Endothelial cell of umbilical vein (primary cell): ENCODE data around the gene FOXP1. TPM values are rescaled to one million over a fixed set of nuclear protein-coding genes. Genes with fewer than 3 reads are reported as not detected.

Source experiments
- BruUV-seq: library from RNA; stranded (reverse); fragments of 400-500 nt; replicated peaks from 2 replicates; lab custom pipeline; 2021; lab: Mats Ljungman, UMichigan
- CTCF ChIA-PET: fragments of 300-600, 350-600 bp; sonication (Branson Sonifier 250); formaldehyde crosslinking; loops from one replicate; lab custom pipeline; 2021; ENCODE audit warnings: antibody characterized with exemption, inconsistent platforms; lab: Charles Lee
- POLR2A ChIA-PET: fragments of 300-600, 350-600 bp; sonication (Branson Sonifier 250); formaldehyde crosslinking; loops from one replicate; lab custom pipeline; 2021; ENCODE audit warnings: antibody characterized with exemption, inconsistent platforms; lab: Charles Lee
- DNase-seq: peaks from one replicate; pipeline ENCODE4 v3.0.0-alpha.2; 2011; ENCODE audit warnings: low read depth, low spot score
- FAIRE-seq: peaks from 2 replicates; lab custom pipeline; 2011; peaks lifted over from hg19 to GRCh38; lab: Jason Lieb, UNC
- H2AFZ ChIP-seq: 2 replicates; pipeline ENCODE4 v1.6.0; 2012; ENCODE audit warnings: low read depth, low read length, control low read depth, inconsistent platforms
- H3K27ac ChIP-seq: 2 replicates; pipeline ENCODE4 v1.5.1; 2011; ENCODE audit warnings: low read depth, mild to moderate bottlenecking, control low read depth, low read length, moderate library complexity; ENCODE audit not compliant: insufficient read depth
- H3K27me3 ChIP-seq, 2 experiments: 2 replicates each; pipeline versions ENCODE4 v1.6.0 to v1.6.1; 2011; ENCODE audit warnings: low read length in 2 of 2, mixed read lengths in 1 of 2; ENCODE audit not compliant: control insufficient read depth in 2 of 2, insufficient read depth in 2 of 2
- H3K36me3 ChIP-seq, 2 experiments: 2 replicates in 1 of 2; 3 replicates in 1 of 2; pipeline ENCODE4 v1.5.1; 2011; ENCODE audit warnings: low read length in 2 of 2, mild to moderate bottlenecking in 1 of 2, moderate library complexity in 1 of 2; ENCODE audit not compliant: control insufficient read depth in 2 of 2, insufficient read depth in 2 of 2; ENCODE audit errors: extremely low read depth in 1 of 2
- H3K4me1 ChIP-seq: 3 replicates; pipeline ENCODE4 v1.5.1; 2011; ENCODE audit warnings: mild to moderate bottlenecking, low read length; ENCODE audit not compliant: control insufficient read depth, insufficient read depth; ENCODE audit errors: extremely low read depth
- H3K4me2 ChIP-seq: 2 replicates; pipeline ENCODE4 v1.6.1; 2011; ENCODE audit warnings: low read length, control low read depth, mixed read lengths; ENCODE audit not compliant: insufficient read depth
- H3K4me3 ChIP-seq, 3 experiments: fragments of 200-600 bp in 1 of 3; sonication (generic), shearing (Covaris generic) in 1 of 3; replicated peaks in 1 of 3; 2 replicates each; pipeline ENCODE4 v1.5.1; 2011 to 2016; ENCODE audit warnings: control low read depth in 3 of 3, low read length in 3 of 3, mild to moderate bottlenecking in 2 of 3, inconsistent platforms in 1 of 3, low read depth in 1 of 3, moderate library complexity in 1 of 3; ENCODE audit not compliant: insufficient read depth in 1 of 3
- H3K79me2 ChIP-seq: 2 replicates; pipeline ENCODE4 v1.6.0; 2012; ENCODE audit warnings: low read length, inconsistent platforms; ENCODE audit not compliant: control insufficient read depth, insufficient read depth
- H3K9ac ChIP-seq: replicated peaks from 2 replicates; pipeline ENCODE3; 2011; ENCODE audit warnings: low read length, control low read depth; ENCODE audit not compliant: insufficient read depth; ENCODE audit errors: extremely low read depth
- H3K9me1 ChIP-seq: replicated peaks from 3 replicates; pipeline ENCODE4 v1.6.0; 2011; ENCODE audit warnings: mild to moderate bottlenecking, low read length; ENCODE audit not compliant: control insufficient read depth, insufficient read depth; ENCODE audit errors: extremely low read depth
- H3K9me3 ChIP-seq: replicated peaks from 2 replicates; pipeline ENCODE4 v1.5.1; 2012; ENCODE audit warnings: low read length, inconsistent platforms; ENCODE audit not compliant: control insufficient read depth, insufficient read depth
- H4K20me1 ChIP-seq: replicated peaks from 2 replicates; pipeline ENCODE3; 2011; ENCODE audit warnings: mild to moderate bottlenecking, low read length; ENCODE audit not compliant: control insufficient read depth, insufficient read depth; ENCODE audit errors: extremely low read depth
- CTCF ChIP-seq, 2 donors: IDR thresholded peaks; 1 replicate in 1 of 2; 2 replicates in 1 of 2; pipeline ENCODE4 v1.5.1; 2011; ENCODE audit warnings: low read length in 2 of 2, mild to moderate bottlenecking in 2 of 2, moderate library complexity in 2 of 2, control low read depth in 1 of 2, inconsistent platforms in 1 of 2, low read depth in 1 of 2; ENCODE audit not compliant: insufficient read depth in 1 of 2; ENCODE audit errors: extremely low read depth in 1 of 2
- EZH2 ChIP-seq: IDR thresholded peaks from 2 replicates; pipeline ENCODE4 v1.6.1; 2012; ENCODE audit warnings: borderline replicate concordance, low read depth, mild to moderate bottlenecking, moderate library complexity, low read length, inconsistent platforms; ENCODE audit not compliant: severe bottlenecking
- FOS ChIP-seq: IDR thresholded peaks from 2 replicates; pipeline ENCODE4 v1.6.1; 2011; ENCODE audit warnings: mild to moderate bottlenecking, low read length, moderate library complexity, borderline replicate concordance; ENCODE audit not compliant: insufficient read depth
- GATA2 ChIP-seq: IDR thresholded peaks from 2 replicates; pipeline ENCODE4 v1.7.0; 2011; ENCODE audit warnings: low read depth, mild to moderate bottlenecking, moderate library complexity, mixed read lengths, low read length; ENCODE audit not compliant: insufficient read length, insufficient read depth
- MAX ChIP-seq: IDR thresholded peaks from 2 replicates; pipeline ENCODE4 v1.6.1; 2011; ENCODE audit not compliant: insufficient read depth, insufficient read length
- MYC ChIP-seq: IDR thresholded peaks from one replicate; pipeline ENCODE4 v1.6.1; 2011; ENCODE audit warnings: mild to moderate bottlenecking, low read depth, low read length
- POLR2AphosphoS5 ChIP-seq: IDR thresholded peaks from 2 replicates; pipeline ENCODE4 v1.6.1; 2012; ENCODE audit warnings: low read depth, mild to moderate bottlenecking, control low read depth, low read length, moderate library complexity; ENCODE audit not compliant: insufficient read depth
- dilution Hi-C: fragments of 300-500 bp; cut with MboI; formaldehyde crosslinking; loops from one replicate; pipeline ENCODE4 v1.15.0; 2019; ENCODE audit warnings: low sequenced_read_pairs; ENCODE audit not compliant: extremely low pct_ligation_motif_present
- intact Hi-C: fragments of 100-400 bp; cut with micrococcal nuclease; formaldehyde crosslinking; loops from one replicate; pipeline ENCODE4 v1.10.0; 2022
- polyA plus RNA-seq, 4 experiments: library from polyadenylated mRNA; depleted of rRNA in 3 of 4; stranded (reverse) in 3 of 4; unstranded in 1 of 4; fragments of >200 nt; gene quantifications; 2 replicates each; pipeline versions ENCODE4 v1.2.1 to v1.2.3, GENCODE V29; 2011 to 2012; ENCODE audit warnings: missing spikeins in 1 of 4
- total RNA-seq: library from RNA; stranded (reverse); gene quantifications from 2 replicates; pipeline ENCODE4 v1.2.3, GENCODE V29; 2021

The FOXP1 gene
- total and polyA plus RNA-seq, 2 donors (not counting 3 experiments of a cell fraction or from before 2014, with no cell fraction given), result 41.0 to 107 TPM

GRCh38 chr3:71028184-71028583 is 555.3 kb downstream of the FOXP1 start:
- no peak overlapping the region for H3K4me2 ChIP-seq
- POLR2A ChIA-PET, result no interaction called here
- FAIRE-seq, result no peak

GRCh38 chr3:71026634-71027578 is 556.6 kb downstream of the FOXP1 start:
- no peaks in the 10 kb centered on the region for H3K27me3 ChIP-seq
- H3K9me3 ChIP-seq, result no peaks in the 10 kb centered on the region
- H3K79me2 ChIP-seq, result peaks cover 74% of the 10 kb centered on the region
- no peaks in the 10 kb centered on the region for H4K20me1 ChIP-seq
- peaks cover 1% of the 10 kb centered on the region for H3K4me1 ChIP-seq
- no peak overlapping the region for H3K4me2 ChIP-seq
- H3K27ac ChIP-seq, result no peak overlapping the region
- TF ChIP-seq CTCF (IDR thresholded peaks at IDR 0.05; ENCODE audit: extremely low read depth in 1 of 2, insufficient read depth in 1 of 2, low read depth in 1 of 2, low read length in 2 of 2) (no peak), EZH2 (no peak), MAX (no peak), GATA2 (no peak), POLR2AphosphoS5 (no peak), MYC (no peak)
- no peak overlapping the region for H2AFZ ChIP-seq
- DNase-seq, result no peak
- ChIA-PET POLR2A (no interaction called here), CTCF (no interaction called here)
- H3K4me3 ChIP-seq, result no peak overlapping the region
- no peak overlapping the region for H3K9ac ChIP-seq
- intact Hi-C loops (no loop called here), dilution Hi-C loops (no loop called here)
- H3K9me1 ChIP-seq, result no peaks in the 10 kb centered on the region
- peaks cover 0 to 12% of the 10 kb centered on the region in 2 experiments for H3K36me3 ChIP-seq
- BruUV-seq, result no TSS peak
- FAIRE-seq, result no peak

More at GRCh38 chr3:71028184-71028583, 555.3 kb downstream of the FOXP1 start:
- TF ChIP-seq MAX (no peak), FOS (no peak), EZH2 (no peak), MYC (no peak), POLR2AphosphoS5 (no peak)
- DNase-seq, result no peak
- Histone ChIP-seq H3K9ac (no peak overlapping the region), H2AFZ (no peak overlapping the region), H3K79me2 (peaks cover 78% of the 10 kb centered on the region), H3K4me3 (no peak overlapping the region), H3K27ac (no peak overlapping the region), H3K4me1 (peaks cover 8% of the 10 kb centered on the region), H3K36me3 (peaks cover under 1 to 14% of the 10 kb centered on the region in 2 experiments), H4K20me1 (no peaks in the 10 kb centered on the region), H3K9me1 (no peaks in the 10 kb centered on the region), H3K9me3 (no peaks in the 10 kb centered on the region), H3K27me3 (no peaks in the 10 kb centered on the region)
- dilution Hi-C loops (no loop called here), intact Hi-C loops (no loop called here)
- BruUV-seq, result no TSS peak
- CTCF ChIA-PET, result interaction anchor here (0.7 to 0.9 kb wide), 2 partner anchors 11 to 16 kb away, joined by 3 read pairs; no protein-coding TSS in a partner anchor
